ENCODE data around the gene NME4.

NME4 gene

GRCh38 chr16:370443-370842 lies 26.6 kb upstream of the NME4 start, which contains the start of gene MRPL28:
Gene MRPL28, minus strand, starts transcription at chr16:370538. Its CDS starts 320 bp downstream, at chr16:370218.
- H3K4me3 ChIP-seq (ENCODE audit: low read depth, low read length): peak within 1 kb of the TSS; percentile 45
- TF ChIP-seq CTCF (IDR thresholded peaks at IDR 0.05; ENCODE audit: borderline replicate concordance, insufficient read depth, low read depth, low read length): no peak

- no peak overlapping the region for H3K4me3 ChIP-seq (ENCODE audit: low read depth, low read length)
- TF ChIP-seq CTCF (IDR thresholded peaks at IDR 0.05; ENCODE audit: borderline replicate concordance, insufficient read depth, low read depth, low read length): no peak
These were observed 26.0 kb upstream of the NME4 start for GRCh38 chr16:370979-371514.

GRCh38 chr16:371515-372301 lies 25.3 kb upstream of the NME4 start:
- no peak overlapping the region for H3K4me3 ChIP-seq (ENCODE audit: low read depth, low read length)
- no peak for TF ChIP-seq CTCF (IDR thresholded peaks at IDR 0.05; ENCODE audit: borderline replicate concordance, insufficient read depth, low read depth, low read length)

GRCh38 chr16:372302-372983 lies 24.6 kb upstream of the NME4 start:
- H3K4me3 ChIP-seq (ENCODE audit: low read depth, low read length): no peak overlapping the region

GRCh38 chr16:373020-373598 lies 23.9 kb upstream of the NME4 start:
- TF ChIP-seq CTCF (IDR thresholded peaks at IDR 0.05; ENCODE audit: borderline replicate concordance, insufficient read depth, low read depth, low read length): no peak
- no peak overlapping the region for H3K4me3 ChIP-seq (ENCODE audit: low read depth, low read length)

More at GRCh38 chr16:372302-372983, 24.6 kb upstream of the NME4 start:
- no peak for TF ChIP-seq CTCF (IDR thresholded peaks at IDR 0.05; ENCODE audit: borderline replicate concordance, insufficient read depth, low read depth, low read length)

GRCh38 chr16:373848-374615 lies 23.0 kb upstream of the NME4 start:
- no peak for TF ChIP-seq CTCF (IDR thresholded peaks at IDR 0.05; ENCODE audit: borderline replicate concordance, insufficient read depth, low read depth, low read length)
- no peak overlapping the region for H3K4me3 ChIP-seq (ENCODE audit: low read depth, low read length)

All from GM12875 (cell line).